Measurements from ENCODE around the gene NAMPT. TPM values are rescaled to one million over a fixed set of nuclear protein-coding genes. Genes with fewer than 3 reads are reported as not detected.
A peak's percentile ranks its signal among the peaks of the same experiment; 100 is the strongest.
"Not testable (repeated sequence)": the region's sequence is repeated elsewhere in the genome, so short reads cannot be mapped to it uniquely, and the experiment has no call there.

NAMPT gene
- total RNA-seq, 1 experiment from 2014 or later: 231 TPM

GRCh38 chr7:106304568-106304967 lies 19.8 kb upstream of the NAMPT start:
- DNase-seq (ENCODE audit: low read depth): no peak

GRCh38 chr7:106298631-106299030 lies 13.8 kb upstream of the NAMPT start:
- not testable (repeated sequence) for DNase-seq (ENCODE audit: low read depth)

- DNase-seq (ENCODE audit: low read depth): not testable (repeated sequence)
These were observed 13.4 kb upstream of the NAMPT start for GRCh38 chr7:106298155-106298554.

GRCh38 chr7:106294334-106294733 lies 9.6 kb upstream of the NAMPT start:
- DNase-seq (ENCODE audit: low read depth): no peak

- DNase-seq (ENCODE audit: low read depth): no peak
These were observed 6.5 kb upstream of the NAMPT start for GRCh38 chr7:106291247-106291646.

GRCh38 chr7:106290319-106290718 lies 5.5 kb upstream of the NAMPT start:
- no peak for DNase-seq (ENCODE audit: low read depth)

GRCh38 chr7:106289848-106290247 lies 5.1 kb upstream of the NAMPT start:
- no peak for DNase-seq (ENCODE audit: low read depth)

- peak; percentile 43 for DNase-seq (ENCODE audit: low read depth)
These were observed 3.5 kb upstream of the NAMPT start for GRCh38 chr7:106288263-106288662.

- no peak for DNase-seq (ENCODE audit: low read depth)
These were observed 3.0 kb upstream of the NAMPT start for GRCh38 chr7:106287786-106288185.

- DNase-seq (ENCODE audit: low read depth): peak; percentile 44
These were observed 1.2 kb upstream of the NAMPT start for GRCh38 chr7:106285855-106286492.

GRCh38 chr7:106285051-106285854 lies 470 bp upstream of the NAMPT start:
- peak; percentile 98 for DNase-seq (ENCODE audit: low read depth)

GRCh38 chr7:106283831-106284713 lies 711 bp downstream of the NAMPT start:
- peak; percentile 61 for DNase-seq (ENCODE audit: low read depth)

GRCh38 chr7:106283501-106283830 lies 1.3 kb downstream of the NAMPT start:
- DNase-seq (ENCODE audit: low read depth): no peak

- DNase-seq (ENCODE audit: low read depth): no peak
These were observed 1.9 kb downstream of the NAMPT start for GRCh38 chr7:106282852-106283251.

GRCh38 chr7:106282390-106282789 lies 2.4 kb downstream of the NAMPT start:
- DNase-seq (ENCODE audit: low read depth): no peak

GRCh38 chr7:106281585-106282318 lies 3.0 kb downstream of the NAMPT start:
- DNase-seq (ENCODE audit: low read depth): no peak

- no peak for DNase-seq (ENCODE audit: low read depth)
These were observed 3.7 kb downstream of the NAMPT start for GRCh38 chr7:106281127-106281526.

- DNase-seq (ENCODE audit: low read depth): no peak
These were observed 5.2 kb downstream of the NAMPT start for GRCh38 chr7:106279425-106280197.

- DNase-seq (ENCODE audit: low read depth): no peak
These were observed 6.1 kb downstream of the NAMPT start for GRCh38 chr7:106278695-106279094.

GRCh38 chr7:106277976-106278375 lies 6.8 kb downstream of the NAMPT start:
- peak; percentile 37 for DNase-seq (ENCODE audit: low read depth)

GRCh38 chr7:106276513-106276912 lies 8.3 kb downstream of the NAMPT start:
- no peak for DNase-seq (ENCODE audit: low read depth)

All from RPMI7951 (cell line).